Breast epithelium (tissue), 3 donors: ENCODE results near the gene FEZF2.

ENCODE experiments used
- POLR2A ChIP-seq: fragments of 450-650 bp; IDR thresholded peaks from one replicate; pipeline ENCODE4 v1.6.1; 2016; ENCODE audit warnings: antibody characterized with exemption, mild to moderate bottlenecking, moderate library complexity
- TF ChIP-seq, protein P1 (sequence below), 3 donors: fragments of 450-650 bp; IDR thresholded peaks; one replicate each; pipeline ENCODE4 v1.5.1; 2016 to 2017; ENCODE audit warnings: antibody characterized with exemption in 3 of 3, mild to moderate bottlenecking in 3 of 3, moderate library complexity in 3 of 3

DNA sequence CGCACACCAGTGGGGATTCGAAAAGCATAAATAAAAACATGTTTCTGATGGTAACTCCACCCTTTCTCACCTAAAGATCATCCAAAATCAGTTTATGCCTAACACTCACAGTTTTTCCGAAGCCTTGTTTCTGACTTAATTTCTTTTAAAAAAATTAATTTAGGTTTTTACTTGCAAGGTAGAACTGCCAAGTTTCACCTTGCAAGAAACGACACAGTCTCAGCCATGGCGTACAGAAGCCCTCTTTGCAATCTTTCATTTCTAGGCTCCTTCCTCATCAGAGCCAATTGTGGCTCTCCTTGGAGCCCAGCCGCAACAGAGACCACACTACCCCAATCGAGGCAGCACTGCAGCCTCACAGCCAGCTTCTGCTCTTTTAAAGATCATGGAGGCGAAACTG lies 31.0 kb upstream of the FEZF2 start:
- TF ChIP-seq, protein P1, sequence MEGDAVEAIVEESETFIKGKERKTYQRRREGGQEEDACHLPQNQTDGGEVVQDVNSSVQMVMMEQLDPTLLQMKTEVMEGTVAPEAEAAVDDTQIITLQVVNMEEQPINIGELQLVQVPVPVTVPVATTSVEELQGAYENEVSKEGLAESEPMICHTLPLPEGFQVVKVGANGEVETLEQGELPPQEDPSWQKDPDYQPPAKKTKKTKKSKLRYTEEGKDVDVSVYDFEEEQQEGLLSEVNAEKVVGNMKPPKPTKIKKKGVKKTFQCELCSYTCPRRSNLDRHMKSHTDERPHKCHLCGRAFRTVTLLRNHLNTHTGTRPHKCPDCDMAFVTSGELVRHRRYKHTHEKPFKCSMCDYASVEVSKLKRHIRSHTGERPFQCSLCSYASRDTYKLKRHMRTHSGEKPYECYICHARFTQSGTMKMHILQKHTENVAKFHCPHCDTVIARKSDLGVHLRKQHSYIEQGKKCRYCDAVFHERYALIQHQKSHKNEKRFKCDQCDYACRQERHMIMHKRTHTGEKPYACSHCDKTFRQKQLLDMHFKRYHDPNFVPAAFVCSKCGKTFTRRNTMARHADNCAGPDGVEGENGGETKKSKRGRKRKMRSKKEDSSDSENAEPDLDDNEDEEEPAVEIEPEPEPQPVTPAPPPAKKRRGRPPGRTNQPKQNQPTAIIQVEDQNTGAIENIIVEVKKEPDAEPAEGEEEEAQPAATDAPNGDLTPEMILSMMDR (IDR thresholded peaks at IDR 0.05), result no peak
- TF ChIP-seq POLR2A, result no peak
